ENCODE measurements around the gene MPEG1. TPM values are rescaled to one million over a fixed set of nuclear protein-coding genes. Genes with fewer than 3 reads are reported as not detected.

Gene MPEG1
- total and polyA plus RNA-seq, 9 of the 15 experiments (the other 6 are each of a cell fraction or from before 2014, with no cell fraction given), result 0.07 TPM; not detected in 8

GRCh38 chr11:59184691-59185339 lies 27.9 kb downstream of the MPEG1 start:
- Histone ChIP-seq H4K20me1 (replicated peaks; ENCODE audit: control insufficient read depth, insufficient read depth, low read length) (no peaks in the 10 kb centered on the region), H3K79me2 (ENCODE audit: control insufficient read depth, insufficient read depth, low read length) (no peaks in the 10 kb centered on the region), H2AFZ (ENCODE audit: low read depth, low read length) (no peak overlapping the region), H3K4me3 (no peak overlapping the region), H3K27ac (ENCODE audit: extremely low read depth, low read depth, low read length) (no peak overlapping the region), H3K9me1 (ENCODE audit: control insufficient read depth, insufficient read depth, low read length) (no peaks in the 10 kb centered on the region), H3K9me3 (replicated peaks; ENCODE audit: control insufficient read depth, insufficient read depth, low read depth, low read length) (no peaks in the 10 kb centered on the region), H3K4me2 (ENCODE audit: insufficient read depth, low read length) (no peak overlapping the region), H3K27me3 (ENCODE audit: control insufficient read depth in 2 of 2, insufficient read depth in 2 of 2, low read length in 2 of 2) (peaks cover 0 to 40% of the 10 kb centered on the region in 2 experiments; a peak in 4 of 5 replicates), H3K9ac (ENCODE audit: insufficient read depth in 1 of 2, low read depth in 2 of 2, low read length in 2 of 2) (no peak overlapping the region), H3K36me3 (ENCODE audit: control insufficient read depth, insufficient read depth, low read length) (no peaks in the 10 kb centered on the region), H3K4me1 (replicated peaks in 1 of 2; ENCODE audit: control insufficient read depth in 2 of 2, insufficient read depth in 2 of 2, low read length in 2 of 2) (peaks cover 0 to 6% of the 10 kb centered on the region in 2 experiments; a peak in 1 of 5 replicates)
- intact Hi-C loops (cut with micrococcal nuclease) (no loop called here), in situ Hi-C loops (cut with MboI) (loop anchor here (25.0 kb wide), 1 partner anchor 502 kb away; no protein-coding TSS in a partner anchor)
- ATAC-seq (no peak), FAIRE-seq (no peak), DNase-seq (ENCODE audit: extremely low read depth in 1 of 4, low spot score in 3 of 4) (no peak)
- 1% methylated on average over 8 of the region's 9 CpGs for WGBS (ENCODE audit: insufficient coverage, low coverage, missing lambda C conversion rate)
- no TSS peak for BruUV-seq (replicated peaks)
- TF ChIP-seq ETV5 (CRISPR knock-in tag; IDR thresholded peaks at IDR 0.05; ENCODE audit: low read depth) (no peak), KLF1 (tag; IDR thresholded peaks at IDR 0.05) (no peak), POLR2A (conservative IDR thresholded peaks at IDR 0.05) (no peak), DACH1 (IDR thresholded peaks at IDR 0.05; ENCODE audit: partially characterized antibody) (no peak)
- TF ChIP-seq, protein P1, sequence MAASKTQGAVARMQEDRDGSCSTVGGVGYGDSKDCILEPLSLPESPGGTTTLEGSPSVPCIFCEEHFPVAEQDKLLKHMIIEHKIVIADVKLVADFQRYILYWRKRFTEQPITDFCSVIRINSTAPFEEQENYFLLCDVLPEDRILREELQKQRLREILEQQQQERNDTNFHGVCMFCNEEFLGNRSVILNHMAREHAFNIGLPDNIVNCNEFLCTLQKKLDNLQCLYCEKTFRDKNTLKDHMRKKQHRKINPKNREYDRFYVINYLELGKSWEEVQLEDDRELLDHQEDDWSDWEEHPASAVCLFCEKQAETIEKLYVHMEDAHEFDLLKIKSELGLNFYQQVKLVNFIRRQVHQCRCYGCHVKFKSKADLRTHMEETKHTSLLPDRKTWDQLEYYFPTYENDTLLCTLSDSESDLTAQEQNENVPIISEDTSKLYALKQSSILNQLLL (CRISPR knock-in tag; IDR thresholded peaks at IDR 0.05; ENCODE audit: borderline replicate concordance), result no peak
- POLR2A ChIA-PET, result interaction anchor here (0.6 to 0.7 kb wide), 2 partner anchors 146 to 1155 kb away, joined by 3 read pairs; no protein-coding TSS in a partner anchor
- CTCF ChIA-PET (ENCODE audit: low intra/inter-chr PET ratio), result interaction anchor here (1.2 kb wide), 1 partner anchor 13 kb away, joined by 4 read pairs; the partner anchor contains the start of gene DTX4
